GM18873 (cell line): ENCODE measurements around the gene FKRP.
"Not testable (repeated sequence)": the region's sequence is repeated elsewhere in the genome, so short reads cannot be mapped to it uniquely, and the experiment has no call there.

Source experiments
- ATAC-seq: cut with Tn5 transposase; IDR thresholded peaks from one replicate; pipeline ENCODE4 v1.9.1; 2021; ENCODE audit warnings: mild to moderate bottlenecking, moderate library complexity, moderate number of reproducible peaks; ENCODE audit not compliant: unreplicated experiment, low FRiP score

FKRP gene

GRCh38 chr19:46745521-46746280, at the start of gene FKRP:
Gene FKRP, plus strand, starts transcription at chr19:46746057. Its CDS starts 9,394 bp downstream, at chr19:46755451.
- ATAC-seq, result no peak

- no peak for ATAC-seq
Observed at GRCh38 chr19:46696866-46697203, 49.0 kb upstream of the FKRP start.

- ATAC-seq, result no peak
Observed at GRCh38 chr19:46697204-46697960, 48.5 kb upstream of the FKRP start.

- no peak for ATAC-seq
Observed at GRCh38 chr19:46698395-46699321, 47.2 kb upstream of the FKRP start.

GRCh38 chr19:46700704-46701103, 45.2 kb upstream of the FKRP start:
- no peak for ATAC-seq

- ATAC-seq, result no peak
Observed at GRCh38 chr19:46704379-46705076, 41.3 kb upstream of the FKRP start.

- no peak for ATAC-seq
Observed at GRCh38 chr19:46710687-46711086, 35.2 kb upstream of the FKRP start.

- not testable (repeated sequence) for ATAC-seq
Observed at GRCh38 chr19:46712768-46713338, 33.0 kb upstream of the FKRP start.

GRCh38 chr19:46713781-46714443, 31.9 kb upstream of the FKRP start:
- ATAC-seq, result no peak

GRCh38 chr19:46714444-46715106, 31.3 kb upstream of the FKRP start:
- ATAC-seq, result no peak

- no peak for ATAC-seq
Observed at GRCh38 chr19:46715620-46715974, 30.3 kb upstream of the FKRP start.

- no peak for ATAC-seq
Observed at GRCh38 chr19:46715975-46716671, 29.7 kb upstream of the FKRP start.

- no peak for ATAC-seq
Observed at GRCh38 chr19:46716672-46717033, 29.2 kb upstream of the FKRP start.

GRCh38 chr19:46717034-46717715, 28.7 kb upstream of the FKRP start, which contains the start of gene PRKD2:
Gene PRKD2, minus strand, starts transcription at chr19:46717114. Its CDS starts 744 bp downstream, at chr19:46716370.
- no peak for ATAC-seq

- no peak for ATAC-seq
Observed at GRCh38 chr19:46717716-46718143, 28.1 kb upstream of the FKRP start.

- peak; percentile 25 for ATAC-seq
Observed at GRCh38 chr19:46718157-46718933, 27.5 kb upstream of the FKRP start.
